HG03521 (cell line): Measurements from ENCODE around the gene LMO7.

ENCODE experiments used
- ATAC-seq: cut with Tn5 transposase; IDR thresholded peaks from one replicate; pipeline ENCODE4 v1.9.1; 2021; ENCODE audit warnings: mild to moderate bottlenecking, moderate library complexity; ENCODE audit not compliant: unreplicated experiment

LMO7 gene

DNA sequence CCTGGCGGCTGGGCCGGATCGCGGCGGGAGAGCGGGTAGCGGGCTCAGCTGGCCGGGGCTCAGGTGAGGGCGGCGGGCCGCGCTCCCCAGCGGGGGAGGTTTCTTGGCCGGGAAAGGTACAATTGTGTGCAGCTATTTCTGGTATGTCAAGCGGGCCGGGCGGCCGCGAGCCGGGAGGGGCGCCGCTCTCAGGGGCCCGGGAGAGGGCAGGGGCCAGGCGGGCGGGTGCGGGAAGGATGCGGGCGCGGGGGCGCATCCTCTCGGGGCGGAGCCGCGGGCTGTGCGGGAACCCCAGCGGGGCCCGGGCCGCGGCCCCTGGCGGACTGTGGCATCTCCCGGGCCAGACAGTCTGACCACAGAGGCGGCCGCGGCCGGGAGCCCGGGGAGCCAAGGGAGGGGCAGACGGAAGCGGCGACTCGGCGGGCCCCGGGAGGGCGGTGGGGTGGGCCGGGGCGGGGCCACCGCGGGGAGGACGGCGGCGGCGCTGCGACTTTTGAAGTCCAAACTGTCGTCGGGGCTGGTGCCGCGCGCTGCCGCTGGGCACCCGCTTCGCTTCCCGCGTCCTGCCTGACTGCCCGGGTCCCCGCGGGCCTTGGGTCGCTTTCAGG lies at the start of gene LMO7:
TSS of gene LMO7 (plus strand) at position 503 of the 608 bp plus-strand sequence. CDS start 328 bp downstream, outside the sequence.
- ATAC-seq = peak; percentile 51

DNA sequence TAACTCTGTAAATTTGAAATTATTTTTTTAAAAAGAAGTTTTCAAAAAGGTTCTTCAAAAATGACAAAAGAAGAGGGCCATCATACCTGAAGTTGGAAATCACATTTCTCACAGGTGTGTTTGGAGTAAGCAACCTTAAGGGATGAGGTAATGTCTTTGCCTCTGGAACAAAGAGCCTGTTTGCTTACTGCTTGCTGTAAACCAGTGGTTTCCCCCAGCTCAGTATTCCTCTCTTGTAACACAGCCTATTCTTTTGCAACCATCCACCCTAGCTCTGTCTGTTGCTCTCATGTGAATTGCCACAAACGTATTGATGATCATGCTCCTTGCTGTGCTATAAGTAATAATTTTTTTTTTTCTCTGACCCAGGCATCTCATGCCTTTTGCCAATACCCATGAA lies 48.5 kb upstream of the LMO7 start:
- no peak for ATAC-seq

- no peak for ATAC-seq
These were observed 39.4 kb upstream of the LMO7 start for GRCh38 chr13:75596657-75597182.

GRCh38 chr13:75600371-75600770 lies 35.8 kb upstream of the LMO7 start:
- no peak for ATAC-seq

- ATAC-seq = no peak
These were observed 33.1 kb upstream of the LMO7 start for GRCh38 chr13:75603038-75603437.

DNA sequence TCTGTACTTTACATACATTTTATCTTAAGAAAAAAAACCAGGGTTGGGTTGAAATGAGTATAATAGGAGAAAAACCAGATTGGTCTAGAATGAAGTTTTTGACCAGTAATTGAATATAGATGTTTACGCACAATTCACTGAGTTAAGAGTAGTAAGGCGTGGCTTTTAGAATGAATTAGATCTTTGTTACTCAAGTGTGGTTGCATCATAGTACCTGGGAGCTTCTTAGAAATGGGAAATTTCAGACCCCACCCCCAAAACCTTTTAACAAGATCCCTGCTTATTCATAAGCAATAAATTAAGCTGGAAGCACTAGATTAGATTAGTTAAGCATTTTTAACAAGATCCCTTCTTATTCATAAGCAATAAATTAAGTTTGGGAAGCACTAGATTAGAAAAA lies 28.7 kb upstream of the LMO7 start:
- ATAC-seq = no peak

DNA sequence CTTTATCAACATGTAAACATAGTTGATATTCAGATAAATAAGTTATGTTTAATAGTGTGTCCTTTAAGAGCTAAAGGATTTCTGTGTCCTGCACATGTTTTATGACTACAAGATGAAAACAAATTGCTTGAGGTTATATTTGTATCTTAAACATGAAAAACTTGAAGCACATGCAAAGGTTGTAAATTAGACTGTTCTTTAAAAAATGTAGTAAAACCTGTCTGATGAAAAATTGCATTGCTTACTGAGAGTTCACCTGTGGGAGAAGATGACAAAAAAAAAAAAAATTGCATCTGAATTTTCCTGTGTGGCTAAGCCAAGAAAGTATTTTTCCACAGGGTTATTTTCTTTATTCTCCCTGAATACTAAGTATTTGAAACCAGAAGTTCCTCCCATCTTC lies 25.7 kb upstream of the LMO7 start:
- ATAC-seq = no peak

DNA sequence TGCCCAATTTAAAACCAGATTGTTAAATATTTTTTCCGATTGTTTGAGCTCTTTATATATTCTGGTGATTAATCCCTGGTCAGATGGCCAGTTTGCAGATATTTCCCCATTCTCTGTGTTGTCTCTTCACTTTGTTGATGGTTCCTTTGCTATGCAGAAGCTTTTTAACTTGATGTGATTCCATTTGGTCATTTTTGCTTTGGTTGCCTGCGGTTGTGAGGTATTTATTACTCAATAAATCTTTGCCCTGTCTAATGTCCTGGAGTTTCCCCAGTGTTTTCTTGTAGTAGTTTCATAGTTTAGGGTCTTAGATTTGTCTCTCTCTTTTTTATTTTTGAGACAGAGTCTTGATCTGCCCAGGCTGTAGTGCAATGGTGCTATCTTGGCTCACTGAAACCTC lies 23.8 kb upstream of the LMO7 start:
- no peak for ATAC-seq

GRCh38 chr13:75617230-75617629 lies 18.9 kb upstream of the LMO7 start:
- ATAC-seq = no peak

GRCh38 chr13:75618308-75618707 lies 17.8 kb upstream of the LMO7 start:
- no peak for ATAC-seq

DNA sequence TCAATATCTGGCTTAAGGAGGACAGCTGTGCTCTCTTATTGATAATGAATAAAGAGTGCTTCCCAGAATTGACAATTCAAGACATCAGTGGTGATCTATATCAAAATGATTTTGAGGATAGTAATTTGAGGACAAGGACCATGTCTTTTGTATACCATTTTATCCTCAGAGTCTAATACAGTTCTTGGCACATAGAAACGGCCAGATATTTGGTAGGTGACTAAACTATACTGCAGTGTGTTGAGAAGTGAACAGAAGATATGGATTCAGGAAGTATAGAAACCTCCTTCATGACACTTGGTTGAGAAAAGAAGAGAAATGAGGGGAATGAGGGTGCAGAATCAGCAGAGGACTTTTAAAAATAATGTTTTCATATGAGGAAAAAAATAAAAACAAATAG lies 16.1 kb upstream of the LMO7 start:
- no peak for ATAC-seq

DNA sequence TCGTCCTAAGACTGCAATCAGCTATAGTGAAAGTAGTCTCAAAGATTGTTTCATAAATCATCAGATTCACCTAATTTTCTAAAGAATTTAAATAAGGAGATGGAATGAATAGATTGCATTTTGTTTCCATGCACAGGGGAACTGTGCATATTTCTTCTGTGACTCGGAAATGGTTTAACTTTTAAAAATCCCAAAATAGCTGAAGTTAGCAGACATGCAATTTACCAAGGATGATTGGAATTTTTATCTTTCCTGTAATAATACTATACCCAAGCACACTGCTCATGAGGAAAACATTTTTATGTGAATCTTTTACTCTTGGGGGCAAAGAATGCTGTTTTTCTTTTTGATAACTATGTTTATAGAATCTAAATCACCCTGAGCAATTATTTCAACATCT lies 15.0 kb upstream of the LMO7 start:
- ATAC-seq = no peak

DNA sequence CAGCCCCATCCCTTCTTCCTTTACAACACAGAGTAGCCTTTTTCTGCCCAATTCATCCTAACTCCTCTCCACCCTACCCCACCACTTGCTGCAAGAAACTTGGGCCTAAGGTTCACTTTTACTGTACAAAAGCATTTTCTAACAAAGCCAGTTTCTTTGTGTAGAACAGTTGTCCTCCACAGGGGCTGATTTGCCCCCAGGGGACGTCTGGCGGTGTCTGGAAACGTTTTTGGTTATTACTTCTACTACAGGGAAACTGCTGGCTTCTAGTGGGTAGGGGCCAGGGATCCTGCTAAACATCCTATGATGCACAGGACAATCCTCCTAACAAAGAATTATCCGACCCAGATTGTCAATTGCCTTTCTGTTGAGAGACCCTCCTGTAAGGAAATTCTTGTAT lies 7.3 kb upstream of the LMO7 start:
- ATAC-seq = no peak

DNA sequence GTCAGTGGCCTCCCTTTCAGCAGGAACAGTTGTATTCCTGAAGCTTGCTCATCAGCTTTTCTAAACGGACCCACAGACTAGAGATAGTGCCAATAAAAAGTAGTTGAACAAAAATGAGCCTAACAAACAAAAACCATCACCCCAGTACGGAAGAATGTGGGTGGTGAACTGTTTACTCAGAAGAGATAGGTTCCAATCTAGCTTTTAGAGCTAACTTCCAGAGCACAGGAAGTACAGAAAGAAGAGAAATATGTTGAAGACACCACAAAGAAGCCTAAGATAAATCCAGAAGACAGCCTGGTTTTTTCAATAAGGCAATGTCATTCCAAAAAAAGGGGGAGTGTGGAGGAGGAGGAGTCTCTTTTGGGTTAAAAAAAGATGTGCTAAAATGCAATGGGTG lies 2.8 kb upstream of the LMO7 start:
- no peak for ATAC-seq

DNA sequence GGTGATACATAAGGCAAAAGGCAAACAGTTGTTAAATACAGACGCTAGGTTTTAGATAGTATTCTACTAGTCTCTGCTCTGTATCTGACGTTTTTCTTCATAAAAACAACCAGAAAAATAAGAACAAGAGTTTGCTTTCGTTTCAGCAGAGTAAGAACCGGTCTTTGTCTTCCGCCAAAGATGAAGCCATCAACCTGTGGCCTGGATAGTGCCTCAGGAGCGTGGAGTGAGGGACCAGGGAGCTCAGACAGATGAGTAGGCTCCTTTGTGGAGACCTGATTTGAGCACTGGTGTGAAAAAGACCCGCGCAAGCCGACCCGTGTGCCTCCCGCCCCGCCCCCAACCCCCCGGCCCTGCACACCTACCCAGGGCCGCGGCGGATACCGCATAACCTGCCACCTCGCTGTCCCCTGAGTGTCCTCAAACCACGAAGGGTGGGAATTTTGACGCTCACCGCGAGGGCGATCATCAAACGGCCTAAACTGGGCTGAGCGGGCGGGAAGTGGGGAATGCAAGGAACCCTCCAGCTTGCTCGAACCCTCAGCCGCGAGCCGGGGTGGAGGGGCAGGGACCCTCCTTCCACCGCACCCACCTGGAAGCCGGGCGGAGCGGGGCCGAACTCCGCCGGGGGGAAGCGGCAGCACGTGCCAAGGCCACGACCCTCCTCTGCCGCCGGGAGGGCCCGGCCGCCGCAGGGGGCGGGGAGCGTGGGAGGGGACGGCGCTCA lies 866 bp upstream of the LMO7 start:
- ATAC-seq = no peak

- ATAC-seq = peak; percentile 51
These were observed 478 bp downstream of the LMO7 start for GRCh38 chr13:75636436-75637180.

DNA sequence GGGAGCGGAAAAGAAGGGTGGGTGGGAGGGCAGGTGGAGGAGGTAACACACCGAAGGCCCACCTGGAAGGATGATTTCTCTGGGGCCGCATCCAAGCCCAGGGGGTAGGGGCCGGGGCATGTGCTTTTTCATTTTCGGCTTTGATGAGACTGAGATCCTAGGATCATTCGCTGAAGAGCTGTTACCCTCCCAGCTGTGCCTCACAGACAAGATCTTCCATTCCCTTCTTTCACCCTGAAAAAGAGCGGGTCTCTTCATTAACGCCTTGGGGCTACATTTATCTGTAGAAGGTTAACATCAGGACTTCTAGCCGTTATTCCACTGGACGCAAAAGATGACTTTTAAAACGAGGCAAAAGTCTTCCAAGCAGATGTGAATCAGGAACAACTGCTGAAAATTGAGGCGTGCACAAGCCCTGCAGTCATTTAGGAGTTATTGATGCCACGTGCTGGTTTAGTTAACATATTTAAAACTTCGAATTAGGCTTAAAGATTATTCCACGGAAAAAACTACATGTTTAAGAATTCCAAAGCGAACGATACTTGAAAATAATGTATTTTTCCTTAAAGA lies 1.1 kb downstream of the LMO7 start:
- no peak for ATAC-seq

- ATAC-seq = no peak
These were observed 3.3 kb downstream of the LMO7 start for GRCh38 chr13:75639454-75639853.

DNA sequence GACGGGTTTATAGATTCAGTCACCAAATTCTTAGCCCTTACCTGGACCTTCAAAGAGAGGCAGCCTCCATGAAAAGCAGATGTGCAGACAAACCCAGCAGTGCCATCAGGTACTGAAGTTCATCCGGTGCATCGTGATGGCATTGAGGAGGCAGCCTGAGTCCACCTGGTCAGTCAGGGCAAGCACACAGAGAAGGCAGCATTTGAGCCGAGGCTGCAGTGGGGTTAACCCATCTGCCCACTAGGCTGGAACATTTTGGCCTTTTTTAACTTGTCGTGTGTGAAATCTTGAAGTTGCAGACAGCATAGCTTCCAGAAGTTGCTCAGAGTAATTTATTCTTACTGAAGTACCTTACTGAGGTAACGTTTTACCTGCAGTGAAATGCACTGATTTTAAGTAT lies 4.9 kb downstream of the LMO7 start:
- no peak for ATAC-seq

- ATAC-seq = no peak
These were observed 7.1 kb downstream of the LMO7 start for GRCh38 chr13:75643182-75643581.

GRCh38 chr13:75643693-75644092 lies 7.6 kb downstream of the LMO7 start:
- ATAC-seq = no peak

GRCh38 chr13:75645141-75645540 lies 9.0 kb downstream of the LMO7 start:
- no peak for ATAC-seq
